HepG2 (cell line): ENCODE data around the gene CHMP6.

Experiments used
- ADNP ChIP-seq: sonication (generic); formaldehyde crosslinking; IDR thresholded peaks from 2 replicates; pipeline ENCODE4 v1.4.0; 2020; ENCODE audit warnings: missing genetic modification reagents
- CAMTA2 ChIP-seq: sonication (generic); formaldehyde crosslinking; IDR thresholded peaks from 2 replicates; pipeline ENCODE4 v1.4.0; 2020; ENCODE audit warnings: mild to moderate bottlenecking, missing genetic modification reagents, borderline replicate concordance
- ELF1 ChIP-seq: sonication (generic); formaldehyde crosslinking; IDR thresholded peaks from 2 replicates; pipeline ENCODE4 v1.4.0; 2020; ENCODE audit warnings: missing genetic modification reagents
- EP300 ChIP-seq, 3 experiments: sonication (generic) in 1 of 3; formaldehyde crosslinking in 1 of 3; IDR thresholded peaks; 2 replicates each; pipeline versions ENCODE4 v1.5.1 to v1.6.1; 2011 to 2020; ENCODE audit warnings: low read depth in 2 of 3, low read length in 2 of 3, borderline replicate concordance in 1 of 3, improper control_type of control experiment in 1 of 3, mild to moderate bottlenecking in 1 of 3, missing genetic modification reagents in 1 of 3, moderate library complexity in 1 of 3
- FOXK2 ChIP-seq: fragments of 450-650 bp; IDR thresholded peaks from 2 replicates; pipeline ENCODE4 v1.6.1; 2016
- MED13 ChIP-seq: sonication (generic); formaldehyde crosslinking; IDR thresholded peaks from 2 replicates; pipeline ENCODE4 v1.5.0; 2020; ENCODE audit warnings: missing genetic modification reagents
- MZF1 ChIP-seq: sonication (generic); formaldehyde crosslinking; IDR thresholded peaks from 2 replicates; pipeline ENCODE4 v1.8.1; 2023; ENCODE audit warnings: mild to moderate bottlenecking, missing genetic modification reagents, borderline replicate concordance
- PRPF4 ChIP-seq: fragments of 200-400 bp; formaldehyde crosslinking; IDR thresholded peaks from 2 replicates; pipeline ENCODE4 v1.6.1; 2016; ENCODE audit warnings: low read length, low read depth; ENCODE audit not compliant: poor library complexity, severe bottlenecking
- REST ChIP-seq, 2 experiments: IDR thresholded peaks; 2 replicates each; pipeline ENCODE4 v1.6.1; 2011 to 2012; ENCODE audit warnings: low read length in 2 of 2, borderline replicate concordance in 1 of 2, low read depth in 1 of 2, mild to moderate bottlenecking in 1 of 2, moderate library complexity in 1 of 2
- TCF12 ChIP-seq, 2 experiments: fragments of 450-650 bp in 1 of 2; sonication (generic) in 1 of 2; formaldehyde crosslinking in 1 of 2; IDR thresholded peaks; 2 replicates each; pipeline versions ENCODE4 v1.6.1 to v1.8.0; 2017 to 2022; ENCODE audit warnings: antibody characterized with exemption in 1 of 2, mild to moderate bottlenecking in 1 of 2, missing genetic modification reagents in 1 of 2, moderate library complexity in 1 of 2
- ZBTB1 ChIP-seq: sonication (generic); formaldehyde crosslinking; IDR thresholded peaks from 2 replicates; pipeline ENCODE4 v1.4.0; 2020; ENCODE audit warnings: missing genetic modification reagents, borderline replicate concordance
- ZNF354B ChIP-seq: sonication (generic); formaldehyde crosslinking; IDR thresholded peaks from 2 replicates; pipeline ENCODE4 v1.8.0; 2022; ENCODE audit warnings: mild to moderate bottlenecking, missing genetic modification reagents
- TF ChIP-seq, protein P1 (sequence below): IDR thresholded peaks from 2 replicates; pipeline ENCODE4 v1.6.1; 2016; ENCODE audit warnings: control low read depth

DNA sequence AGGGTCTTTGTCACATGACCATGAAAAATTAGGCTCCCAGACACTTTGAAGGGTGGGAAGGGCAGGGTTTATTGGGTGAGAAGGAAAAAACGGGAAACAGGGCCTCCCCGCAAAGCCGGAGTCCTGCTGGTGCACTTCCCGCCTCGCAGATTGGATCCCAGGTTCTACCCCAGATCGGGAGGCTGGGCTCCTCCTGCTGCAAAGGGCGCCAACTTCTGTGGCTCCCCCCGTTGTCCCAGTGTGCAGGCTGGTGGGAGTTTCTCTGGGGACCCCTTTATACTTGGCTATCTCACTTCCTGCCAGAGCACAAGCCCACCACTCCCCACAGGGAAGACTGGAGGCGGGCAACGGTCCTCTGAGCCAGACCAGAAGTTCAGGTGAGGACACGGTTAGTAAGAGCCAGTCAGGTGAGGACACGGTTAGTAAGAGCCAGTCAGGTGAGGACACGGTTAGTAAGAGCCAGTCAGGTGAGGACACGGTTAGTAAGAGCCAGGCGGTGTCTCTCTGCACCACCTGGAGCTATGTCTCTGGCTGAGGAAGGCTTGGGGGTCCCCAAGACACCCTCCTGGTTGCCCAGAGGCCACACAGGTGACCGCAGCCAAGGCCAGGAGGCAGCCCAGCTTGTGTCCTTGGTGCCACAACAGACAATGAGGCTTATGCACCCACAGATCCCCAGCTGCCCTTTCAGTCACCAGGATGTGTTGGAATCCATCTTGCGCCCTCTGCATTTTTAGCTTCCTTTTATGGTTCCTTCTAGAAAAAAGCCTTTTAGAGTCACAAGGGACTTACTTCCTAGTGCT lies 48.1 kb upstream of the CHMP6 start:
- TF ChIP-seq ZBTB1 (CRISPR knock-in tag) (no peak), REST (IDR thresholded peaks at IDR 0.05; ENCODE audit: borderline replicate concordance in 1 of 2, low read depth in 1 of 2, low read length in 2 of 2) (no peak), ELF1 (CRISPR knock-in tag) (no peak), ZNF354B (CRISPR knock-in tag) (no peak), MED13 (CRISPR knock-in tag) (no peak), FOXK2 (no peak), CAMTA2 (no peak), TCF12 (IDR thresholded peaks at IDR 0.05) (no peak), TCF12 (CRISPR knock-in tag; IDR thresholded peaks at IDR 0.05) (no peak), ADNP (CRISPR knock-in tag) (no peak), MZF1 (CRISPR knock-in tag) (no peak), PRPF4 (no peak), EP300 (IDR thresholded peaks at IDR 0.05; ENCODE audit: low read depth in 2 of 2, low read length in 2 of 2) (no peak), EP300 (CRISPR knock-in tag; IDR thresholded peaks at IDR 0.05; ENCODE audit: borderline replicate concordance) (no peak)
- TF ChIP-seq, protein P1, sequence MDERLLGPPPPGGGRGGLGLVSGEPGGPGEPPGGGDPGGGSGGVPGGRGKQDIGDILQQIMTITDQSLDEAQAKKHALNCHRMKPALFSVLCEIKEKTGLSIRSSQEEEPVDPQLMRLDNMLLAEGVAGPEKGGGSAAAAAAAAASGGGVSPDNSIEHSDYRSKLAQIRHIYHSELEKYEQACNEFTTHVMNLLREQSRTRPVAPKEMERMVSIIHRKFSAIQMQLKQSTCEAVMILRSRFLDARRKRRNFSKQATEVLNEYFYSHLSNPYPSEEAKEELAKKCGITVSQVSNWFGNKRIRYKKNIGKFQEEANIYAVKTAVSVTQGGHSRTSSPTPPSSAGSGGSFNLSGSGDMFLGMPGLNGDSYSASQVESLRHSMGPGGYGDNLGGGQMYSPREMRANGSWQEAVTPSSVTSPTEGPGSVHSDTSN, result no peak
